Measurements from ENCODE around the gene ELMO1. TPM values are rescaled to one million over a fixed set of nuclear protein-coding genes. Genes with fewer than 3 reads are reported as not detected.

ELMO1 gene
- total and polyA plus RNA-seq, 10 of the 15 experiments (the other 5 are each of a cell fraction or from before 2014, with no cell fraction given) = 22.6 to 85.9 (median 56.6) TPM

DNA sequence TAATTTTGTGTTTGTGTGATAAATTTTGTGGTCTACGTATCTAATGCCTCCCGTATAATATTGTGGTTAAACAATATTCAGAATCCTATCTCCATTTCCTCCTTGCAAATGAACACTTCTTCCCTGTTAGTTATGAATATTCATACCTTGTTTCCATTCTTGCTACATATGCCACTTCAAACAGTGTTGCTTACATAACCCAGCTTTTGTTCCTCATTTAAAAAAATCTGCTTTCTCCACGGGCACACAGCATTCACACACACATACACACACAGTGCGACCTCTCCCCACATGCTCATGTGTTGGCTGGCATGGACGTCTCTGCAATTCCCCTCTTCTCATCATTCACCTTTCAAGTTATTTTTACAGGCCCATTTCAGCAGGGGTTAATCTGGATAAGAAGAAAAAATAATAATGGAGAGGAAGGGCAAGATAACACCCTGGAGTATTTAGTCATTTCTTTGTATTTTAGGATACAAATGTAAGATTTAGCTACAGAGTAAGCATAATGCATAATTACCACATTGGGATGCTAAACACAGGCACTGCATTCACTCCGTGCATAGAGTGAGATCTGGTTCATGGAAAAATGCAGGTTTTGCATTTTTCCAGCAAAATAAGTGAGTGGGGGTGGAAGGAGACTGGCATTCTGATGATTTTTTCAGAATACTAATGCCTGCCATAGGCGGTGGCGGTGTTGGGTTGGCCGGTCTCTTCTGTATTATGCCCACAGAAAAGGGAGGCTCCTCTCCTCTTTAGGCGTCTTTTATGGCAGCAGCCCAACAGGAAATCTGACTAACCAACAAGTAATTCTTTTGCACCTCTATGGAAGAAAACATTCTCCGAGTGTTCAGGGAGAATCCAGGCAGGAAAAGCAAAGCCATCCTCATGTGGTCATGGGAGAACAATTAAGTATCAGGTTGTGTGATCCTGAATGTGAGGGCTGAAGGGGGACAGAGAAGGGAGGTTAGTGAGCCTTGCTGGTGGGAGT is 31.7 kb upstream of the ELMO1 start (continued):
- no peak for TF ChIP-seq BCLAF1 (IDR thresholded peaks at IDR 0.05)

DNA sequence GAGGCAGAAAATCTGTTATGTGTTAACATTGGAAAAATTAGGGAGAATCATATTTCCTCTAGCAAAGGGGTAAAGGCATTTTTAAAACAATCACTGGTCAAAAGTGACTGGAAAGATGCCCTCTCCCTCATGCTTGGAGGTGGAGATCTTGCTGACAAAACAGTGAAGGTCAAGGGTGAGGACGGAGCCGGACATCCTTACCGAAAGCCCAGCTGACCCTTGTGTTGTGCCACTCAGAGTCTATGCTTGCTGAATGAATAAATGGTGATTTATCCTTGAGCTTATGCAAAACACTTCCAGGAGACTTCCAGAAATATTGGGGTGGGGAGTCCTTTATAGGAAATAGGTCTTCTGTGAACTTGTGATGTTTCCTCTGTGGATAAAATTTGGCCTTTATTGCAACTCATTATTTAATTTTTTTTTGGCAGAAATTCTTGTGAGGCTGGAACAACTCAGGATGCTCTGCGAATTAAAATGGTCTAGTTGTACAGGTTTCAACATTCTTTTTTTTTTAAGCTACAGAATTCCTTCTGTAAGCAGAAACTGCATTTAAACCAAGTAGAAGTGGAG is 28.3 kb upstream of the ELMO1 start:
- intact Hi-C loops (cut with micrococcal nuclease; ENCODE audit: unreplicated experiment) (no loop called here), in situ Hi-C loops (cut with MboI) (no loop called here)
- no peak overlapping the region for H2AFZ ChIP-seq (ENCODE audit: control insufficient read depth, low read depth, low read length)
- H3K27me3 ChIP-seq (replicated peaks in 1 of 2; ENCODE audit: control insufficient read depth in 2 of 2, insufficient read depth in 2 of 2, low read length in 1 of 2) = peaks cover 0 to 3% of the 10 kb centered on the region in 2 experiments; a peak in 1 of 4 replicates
- SMC1A ChIA-PET (ENCODE audit: uncharacterized antibody, unreplicated experiment) = interaction anchor here (1.2 kb wide), 1 partner anchor 71 kb away, joined by 3 read pairs; no protein-coding TSS in a partner anchor
- ATAC-seq (no peak), FAIRE-seq (no peak), DNase-seq (ENCODE audit: low read depth, low spot score) (no peak)
- CTCF ChIA-PET = no interaction called here
- no peaks in the 10 kb centered on the region for H3K9me3 ChIP-seq (replicated peaks; ENCODE audit: control insufficient read depth, insufficient read depth, low read length)
- H3K4me3 ChIP-seq = no peak overlapping the region
- WGBS (ENCODE audit: insufficient coverage, insufficient replicate concordance, low lambda C conversion rate, missing lambda C conversion rate) = 65% methylated on average over 4 of the region's 4 CpGs
- RAD21 ChIA-PET (ENCODE audit: unreplicated experiment) = no interaction called here
- no TSS peak for BruUV-seq (replicated peaks)
- H3K36me3 ChIP-seq (ENCODE audit: control insufficient read depth in 2 of 2, insufficient read depth in 2 of 2, low read length in 1 of 2) = no peaks in the 10 kb centered on the region
- no peak overlapping the region for H3K27ac ChIP-seq (ENCODE audit: control insufficient read depth, insufficient read depth)
- TF ChIP-seq YBX1 (IDR thresholded peaks at IDR 0.05) (no peak), SMC3 (IDR thresholded peaks at IDR 0.05; ENCODE audit: borderline replicate concordance, low read length) (no peak)
- no peaks in the 10 kb centered on the region for H3K4me1 ChIP-seq (ENCODE audit: control insufficient read depth, insufficient read depth, low read length)
- no peaks in the 10 kb centered on the region for H4K20me1 ChIP-seq (ENCODE audit: control insufficient read depth, insufficient read depth)
- POLR2A ChIA-PET = no interaction called here
- H3K4me2 ChIP-seq (ENCODE audit: control insufficient read depth, insufficient read depth) = no peak overlapping the region
- H3K79me2 ChIP-seq (ENCODE audit: control insufficient read depth, insufficient read depth, low read length) = no peaks in the 10 kb centered on the region
- no peak overlapping the region for H3K9ac ChIP-seq (ENCODE audit: control insufficient read depth, insufficient read depth, low read length)

Measured in GM12878 (cell line).